ENCODE measurements around the gene VWA3B. TPM values are rescaled to one million over a fixed set of nuclear protein-coding genes. Genes with fewer than 3 reads are reported as not detected.
A peak's percentile ranks its signal among the peaks of the same experiment; 100 is the strongest.

Gene VWA3B
- total and polyA plus RNA-seq, 8 donors, result 0.03 to 134 (median 2.2) TPM; not detected in 2

DNA sequence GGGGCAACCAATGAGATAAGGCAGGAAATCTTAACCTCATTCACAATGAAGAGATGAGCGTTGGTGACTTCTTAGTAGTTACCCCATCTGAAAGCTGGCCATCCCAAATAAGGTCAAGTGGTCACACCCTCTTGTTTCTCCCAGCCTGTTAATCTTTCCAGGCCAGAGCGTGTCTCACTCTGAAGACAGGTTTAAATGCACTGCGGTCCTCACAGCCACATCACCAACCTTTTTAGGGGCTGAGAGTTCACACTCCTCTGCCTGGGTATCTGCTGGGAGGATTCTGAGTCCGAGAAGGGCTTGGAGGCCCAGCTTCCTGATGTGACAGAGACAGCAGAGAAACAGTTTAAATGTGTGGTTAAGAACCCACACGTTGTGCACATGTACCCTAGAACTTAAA lies 246.0 kb downstream of the VWA3B start:
- TF ChIP-seq POLR2AphosphoS5 (IDR thresholded peaks at IDR 0.05) (no peak), EP300 (IDR thresholded peaks at IDR 0.05) (no peak), POLR2A (IDR thresholded peaks at IDR 0.05) (no peak)
- TF ChIP-seq, protein P1, sequence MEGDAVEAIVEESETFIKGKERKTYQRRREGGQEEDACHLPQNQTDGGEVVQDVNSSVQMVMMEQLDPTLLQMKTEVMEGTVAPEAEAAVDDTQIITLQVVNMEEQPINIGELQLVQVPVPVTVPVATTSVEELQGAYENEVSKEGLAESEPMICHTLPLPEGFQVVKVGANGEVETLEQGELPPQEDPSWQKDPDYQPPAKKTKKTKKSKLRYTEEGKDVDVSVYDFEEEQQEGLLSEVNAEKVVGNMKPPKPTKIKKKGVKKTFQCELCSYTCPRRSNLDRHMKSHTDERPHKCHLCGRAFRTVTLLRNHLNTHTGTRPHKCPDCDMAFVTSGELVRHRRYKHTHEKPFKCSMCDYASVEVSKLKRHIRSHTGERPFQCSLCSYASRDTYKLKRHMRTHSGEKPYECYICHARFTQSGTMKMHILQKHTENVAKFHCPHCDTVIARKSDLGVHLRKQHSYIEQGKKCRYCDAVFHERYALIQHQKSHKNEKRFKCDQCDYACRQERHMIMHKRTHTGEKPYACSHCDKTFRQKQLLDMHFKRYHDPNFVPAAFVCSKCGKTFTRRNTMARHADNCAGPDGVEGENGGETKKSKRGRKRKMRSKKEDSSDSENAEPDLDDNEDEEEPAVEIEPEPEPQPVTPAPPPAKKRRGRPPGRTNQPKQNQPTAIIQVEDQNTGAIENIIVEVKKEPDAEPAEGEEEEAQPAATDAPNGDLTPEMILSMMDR (IDR thresholded peaks at IDR 0.05), result no peak

DNA sequence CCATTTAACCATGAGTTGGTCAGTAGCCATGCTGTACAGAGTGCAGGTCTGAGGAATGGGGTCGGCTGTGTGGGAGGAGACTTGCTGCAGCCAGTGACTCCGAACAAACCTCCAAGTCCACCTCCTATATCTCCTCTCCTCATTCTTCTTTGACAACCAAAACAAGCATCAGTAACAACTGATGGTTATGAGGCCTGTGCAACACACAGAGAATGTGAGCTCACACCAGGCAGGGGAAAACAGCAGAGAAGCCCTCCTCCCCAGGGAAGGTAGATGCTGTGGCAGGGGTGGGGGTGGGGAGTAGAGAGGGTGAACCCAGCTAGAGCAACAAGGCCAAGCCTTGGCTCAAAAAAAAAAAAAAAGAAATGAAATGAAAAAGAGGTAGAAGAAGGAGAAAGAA lies 247.0 kb downstream of the VWA3B start:
- WGBS, 5 donors, result 64 to 75% (median 70%) methylated on average over 2 of the region's 2 CpGs
- no peak overlapping the region for H3K27ac ChIP-seq

More for the DNA sequence above, 246.0 kb downstream of the VWA3B start:
- Histone ChIP-seq H3K27me3 (peaks cover 0 to 3% (median 0%) of the 10 kb centered on the region in 3 donors), H3K4me1 (peaks cover 0 to 11% (median 2%) of the 10 kb centered on the region in 4 donors), H3K36me3 (no peaks in the 10 kb centered on the region), H3K9me3 (peaks cover 0 to 3% (median 1%) of the 10 kb centered on the region in 4 donors), H3K4me3 (no peak overlapping the region), H3K27ac (no peak overlapping the region)
- no peak for DNase-seq
- intact Hi-C loops (cut with DNase I; ENCODE audit: low total_unique reads), result no loop called here
- WGBS, 5 donors, result 81 to 93% (median 87%) methylated on average over 5 of the region's 5 CpGs

DNA sequence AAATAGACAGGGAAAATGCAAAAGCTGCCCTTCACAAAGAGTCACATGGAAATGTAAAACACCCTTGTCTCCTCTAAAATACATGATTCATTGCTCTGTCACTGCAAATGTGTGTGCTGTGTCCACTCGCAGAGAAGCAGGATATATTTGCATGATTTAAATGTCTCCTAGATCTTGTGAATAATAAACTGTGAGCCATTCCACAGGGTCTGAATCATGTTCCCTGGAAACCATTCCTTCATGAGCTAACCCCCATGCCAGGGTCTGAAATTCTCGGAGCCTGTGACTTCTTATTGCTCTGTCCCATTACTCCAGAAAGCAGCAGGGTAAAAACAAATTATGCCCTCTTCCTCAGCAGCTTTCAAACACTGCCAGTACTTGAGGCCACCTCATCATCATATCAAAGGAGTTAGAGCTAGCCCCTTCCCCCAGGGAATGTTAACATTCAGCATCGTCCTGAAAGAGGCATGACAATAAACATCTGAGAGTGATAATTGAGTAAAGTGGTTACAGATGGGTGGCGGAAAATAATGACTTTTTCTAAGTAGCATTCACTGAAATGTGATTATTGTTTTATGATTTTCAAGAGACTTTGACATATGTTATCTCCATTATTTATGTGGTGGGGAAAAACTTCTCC lies 247.6 kb downstream of the VWA3B start:
- TF ChIP-seq, protein P1 (IDR thresholded peaks at IDR 0.05), result no peak
- peak in 1 of 3 donors; percentile 39 for TF ChIP-seq POLR2AphosphoS5 (IDR thresholded peaks at IDR 0.05)
- Histone ChIP-seq H3K9me3 (no peaks in the 10 kb centered on the region), H3K36me3 (no peaks in the 10 kb centered on the region), H3K4me1 (peaks cover 0 to 11% (median 2%) of the 10 kb centered on the region in 4 donors), H3K27ac (no peak overlapping the region), H3K27me3 (peaks cover 0 to 3% (median 0%) of the 10 kb centered on the region in 3 donors), H3K4me3 (no peak overlapping the region)
- 28 to 41% (median 38%) methylated on average over 4 of the region's 4 CpGs for WGBS, 5 donors
- intact Hi-C loops (cut with DNase I; ENCODE audit: low total_unique reads), result no loop called here
- DNase-seq, result no peak

More for the DNA sequence above, 247.0 kb downstream of the VWA3B start:
- Histone ChIP-seq H3K4me1 (peaks cover 0 to 11% (median 2%) of the 10 kb centered on the region in 4 donors), H3K36me3 (no peaks in the 10 kb centered on the region), H3K9me3 (no peaks in the 10 kb centered on the region), H3K27me3 (peaks cover 0 to 3% (median 0%) of the 10 kb centered on the region in 3 donors), H3K4me3 (no peak overlapping the region)
- TF ChIP-seq POLR2A (IDR thresholded peaks at IDR 0.05), result no peak
- TF ChIP-seq, protein P1 (IDR thresholded peaks at IDR 0.05), result no peak
- TF ChIP-seq POLR2AphosphoS5 (IDR thresholded peaks at IDR 0.05), result no peak
- no peak for TF ChIP-seq EP300 (IDR thresholded peaks at IDR 0.05)
- DNase-seq, result no peak
- intact Hi-C loops (cut with DNase I; ENCODE audit: low total_unique reads), result no loop called here

DNA sequence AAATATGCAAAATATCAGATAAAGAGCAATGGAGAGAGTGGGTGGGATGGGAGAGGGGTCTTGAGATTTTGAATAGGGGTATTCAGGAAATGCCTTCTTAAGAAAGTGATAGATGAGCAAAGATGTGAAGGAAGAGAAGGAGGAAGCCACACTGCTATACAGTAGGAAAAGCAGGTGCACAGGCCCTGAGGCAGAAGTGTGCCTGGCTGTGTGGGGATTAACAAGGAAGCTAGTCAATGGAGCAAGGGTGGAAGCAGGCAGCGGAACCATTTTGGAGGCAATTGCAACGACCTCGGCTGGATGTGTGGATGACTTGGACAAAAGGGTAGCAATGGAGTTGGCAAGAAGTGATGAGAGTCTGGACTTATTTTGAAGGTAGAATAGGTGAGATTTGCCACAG lies 248.3 kb downstream of the VWA3B start:
- Histone ChIP-seq H3K4me1 (peaks cover 0 to 11% (median 2%) of the 10 kb centered on the region in 4 donors), H3K4me3 (no peak overlapping the region), H3K9me3 (no peaks in the 10 kb centered on the region), H3K27ac (no peak overlapping the region), H3K36me3 (no peaks in the 10 kb centered on the region), H3K27me3 (peaks cover 0 to 3% (median 0%) of the 10 kb centered on the region in 3 donors)
- TF ChIP-seq EP300 (IDR thresholded peaks at IDR 0.05) (no peak), POLR2AphosphoS5 (IDR thresholded peaks at IDR 0.05) (no peak), POLR2A (IDR thresholded peaks at IDR 0.05) (no peak)
- TF ChIP-seq, protein P1 (IDR thresholded peaks at IDR 0.05), result no peak
- intact Hi-C loops (cut with DNase I; ENCODE audit: low total_unique reads), result no loop called here
- 84 to 89% (median 88%) methylated on average over 3 of the region's 3 CpGs for WGBS, 5 donors
- DNase-seq, result no peak
